ENCODE measurements around the gene JMJD7.

DNA sequence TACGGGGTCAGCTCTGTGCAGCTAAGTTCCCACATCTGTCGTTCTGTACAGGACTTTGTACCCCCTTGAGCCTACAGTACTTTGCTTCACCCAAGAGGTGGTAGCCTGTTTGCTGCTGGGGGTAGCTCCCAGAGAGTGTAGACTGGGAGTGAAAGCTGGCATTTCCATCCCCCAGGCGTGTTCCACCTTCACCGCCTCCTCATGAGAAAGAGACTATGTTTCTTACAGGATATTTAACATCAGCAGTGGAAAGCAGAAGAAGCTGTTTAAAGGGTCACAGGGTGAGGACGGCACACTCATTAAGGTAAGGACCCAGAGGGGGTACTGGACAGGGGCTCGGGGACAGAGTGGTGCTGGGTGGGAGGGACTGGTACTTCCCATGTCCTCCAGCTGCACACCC, 10.1 kb upstream of the JMJD7 start:
- TF ChIP-seq, protein P1, sequence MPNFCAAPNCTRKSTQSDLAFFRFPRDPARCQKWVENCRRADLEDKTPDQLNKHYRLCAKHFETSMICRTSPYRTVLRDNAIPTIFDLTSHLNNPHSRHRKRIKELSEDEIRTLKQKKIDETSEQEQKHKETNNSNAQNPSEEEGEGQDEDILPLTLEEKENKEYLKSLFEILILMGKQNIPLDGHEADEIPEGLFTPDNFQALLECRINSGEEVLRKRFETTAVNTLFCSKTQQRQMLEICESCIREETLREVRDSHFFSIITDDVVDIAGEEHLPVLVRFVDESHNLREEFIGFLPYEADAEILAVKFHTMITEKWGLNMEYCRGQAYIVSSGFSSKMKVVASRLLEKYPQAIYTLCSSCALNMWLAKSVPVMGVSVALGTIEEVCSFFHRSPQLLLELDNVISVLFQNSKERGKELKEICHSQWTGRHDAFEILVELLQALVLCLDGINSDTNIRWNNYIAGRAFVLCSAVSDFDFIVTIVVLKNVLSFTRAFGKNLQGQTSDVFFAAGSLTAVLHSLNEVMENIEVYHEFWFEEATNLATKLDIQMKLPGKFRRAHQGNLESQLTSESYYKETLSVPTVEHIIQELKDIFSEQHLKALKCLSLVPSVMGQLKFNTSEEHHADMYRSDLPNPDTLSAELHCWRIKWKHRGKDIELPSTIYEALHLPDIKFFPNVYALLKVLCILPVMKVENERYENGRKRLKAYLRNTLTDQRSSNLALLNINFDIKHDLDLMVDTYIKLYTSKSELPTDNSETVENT (CRISPR knock-in tag; IDR thresholded peaks at IDR 0.05) = no peak
- TF ChIP-seq SP1 (CRISPR knock-in tag; IDR thresholded peaks at IDR 0.05) (no peak), MXI1 (IDR thresholded peaks at IDR 0.05; ENCODE audit: low read depth, low read length) (no peak), RCOR1 (IDR thresholded peaks at IDR 0.05; ENCODE audit: borderline replicate concordance in 1 of 2, low read depth in 2 of 2, low read length in 2 of 2) (no peak), CCNT2 (IDR thresholded peaks at IDR 0.05; ENCODE audit: borderline replicate concordance, extremely low read depth, insufficient read length, low read depth, low read length) (no peak), TEAD1 (CRISPR knock-in tag; IDR thresholded peaks at IDR 0.05) (no peak), YY1 (IDR thresholded peaks at IDR 0.05; ENCODE audit: borderline replicate concordance in 1 of 3, control insufficient read depth in 1 of 3, extremely low read depth in 1 of 3, insufficient read depth in 3 of 3, insufficient read length in 1 of 3, insufficient replicate concordance in 2 of 3, low read depth in 1 of 3, low read length in 2 of 3) (no peak), ZNF311 (CRISPR knock-in tag; IDR thresholded peaks at IDR 0.05) (no peak), ETV6 (IDR thresholded peaks at IDR 0.05; ENCODE audit: borderline replicate concordance in 1 of 2, low read depth in 2 of 2, low read length in 1 of 2) (no peak), ETV6 (CRISPR knock-in tag; IDR thresholded peaks at IDR 0.05; ENCODE audit: borderline replicate concordance) (no peak), NRF1 (conservative IDR thresholded peaks at IDR 0.05 in 1 of 2, IDR thresholded peaks at IDR 0.05 in 1 of 2) (no peak), ZEB2 (IDR thresholded peaks at IDR 0.05) (no peak)
- TF ChIP-seq, protein P2, sequence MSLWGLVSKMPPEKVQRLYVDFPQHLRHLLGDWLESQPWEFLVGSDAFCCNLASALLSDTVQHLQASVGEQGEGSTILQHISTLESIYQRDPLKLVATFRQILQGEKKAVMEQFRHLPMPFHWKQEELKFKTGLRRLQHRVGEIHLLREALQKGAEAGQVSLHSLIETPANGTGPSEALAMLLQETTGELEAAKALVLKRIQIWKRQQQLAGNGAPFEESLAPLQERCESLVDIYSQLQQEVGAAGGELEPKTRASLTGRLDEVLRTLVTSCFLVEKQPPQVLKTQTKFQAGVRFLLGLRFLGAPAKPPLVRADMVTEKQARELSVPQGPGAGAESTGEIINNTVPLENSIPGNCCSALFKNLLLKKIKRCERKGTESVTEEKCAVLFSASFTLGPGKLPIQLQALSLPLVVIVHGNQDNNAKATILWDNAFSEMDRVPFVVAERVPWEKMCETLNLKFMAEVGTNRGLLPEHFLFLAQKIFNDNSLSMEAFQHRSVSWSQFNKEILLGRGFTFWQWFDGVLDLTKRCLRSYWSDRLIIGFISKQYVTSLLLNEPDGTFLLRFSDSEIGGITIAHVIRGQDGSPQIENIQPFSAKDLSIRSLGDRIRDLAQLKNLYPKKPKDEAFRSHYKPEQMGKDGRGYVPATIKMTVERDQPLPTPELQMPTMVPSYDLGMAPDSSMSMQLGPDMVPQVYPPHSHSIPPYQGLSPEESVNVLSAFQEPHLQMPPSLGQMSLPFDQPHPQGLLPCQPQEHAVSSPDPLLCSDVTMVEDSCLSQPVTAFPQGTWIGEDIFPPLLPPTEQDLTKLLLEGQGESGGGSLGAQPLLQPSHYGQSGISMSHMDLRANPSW (CRISPR knock-in tag; IDR thresholded peaks at IDR 0.05) = no peak
- TF ChIP-seq, protein P3, sequence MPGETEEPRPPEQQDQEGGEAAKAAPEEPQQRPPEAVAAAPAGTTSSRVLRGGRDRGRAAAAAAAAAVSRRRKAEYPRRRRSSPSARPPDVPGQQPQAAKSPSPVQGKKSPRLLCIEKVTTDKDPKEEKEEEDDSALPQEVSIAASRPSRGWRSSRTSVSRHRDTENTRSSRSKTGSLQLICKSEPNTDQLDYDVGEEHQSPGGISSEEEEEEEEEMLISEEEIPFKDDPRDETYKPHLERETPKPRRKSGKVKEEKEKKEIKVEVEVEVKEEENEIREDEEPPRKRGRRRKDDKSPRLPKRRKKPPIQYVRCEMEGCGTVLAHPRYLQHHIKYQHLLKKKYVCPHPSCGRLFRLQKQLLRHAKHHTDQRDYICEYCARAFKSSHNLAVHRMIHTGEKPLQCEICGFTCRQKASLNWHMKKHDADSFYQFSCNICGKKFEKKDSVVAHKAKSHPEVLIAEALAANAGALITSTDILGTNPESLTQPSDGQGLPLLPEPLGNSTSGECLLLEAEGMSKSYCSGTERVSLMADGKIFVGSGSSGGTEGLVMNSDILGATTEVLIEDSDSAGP (CRISPR knock-in tag; IDR thresholded peaks at IDR 0.05) = no peak
- TF ChIP-seq, protein P4, sequence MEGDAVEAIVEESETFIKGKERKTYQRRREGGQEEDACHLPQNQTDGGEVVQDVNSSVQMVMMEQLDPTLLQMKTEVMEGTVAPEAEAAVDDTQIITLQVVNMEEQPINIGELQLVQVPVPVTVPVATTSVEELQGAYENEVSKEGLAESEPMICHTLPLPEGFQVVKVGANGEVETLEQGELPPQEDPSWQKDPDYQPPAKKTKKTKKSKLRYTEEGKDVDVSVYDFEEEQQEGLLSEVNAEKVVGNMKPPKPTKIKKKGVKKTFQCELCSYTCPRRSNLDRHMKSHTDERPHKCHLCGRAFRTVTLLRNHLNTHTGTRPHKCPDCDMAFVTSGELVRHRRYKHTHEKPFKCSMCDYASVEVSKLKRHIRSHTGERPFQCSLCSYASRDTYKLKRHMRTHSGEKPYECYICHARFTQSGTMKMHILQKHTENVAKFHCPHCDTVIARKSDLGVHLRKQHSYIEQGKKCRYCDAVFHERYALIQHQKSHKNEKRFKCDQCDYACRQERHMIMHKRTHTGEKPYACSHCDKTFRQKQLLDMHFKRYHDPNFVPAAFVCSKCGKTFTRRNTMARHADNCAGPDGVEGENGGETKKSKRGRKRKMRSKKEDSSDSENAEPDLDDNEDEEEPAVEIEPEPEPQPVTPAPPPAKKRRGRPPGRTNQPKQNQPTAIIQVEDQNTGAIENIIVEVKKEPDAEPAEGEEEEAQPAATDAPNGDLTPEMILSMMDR (IDR thresholded peaks at IDR 0.05 in 2 of 3, conservative IDR thresholded peaks at IDR 0.05 in 1 of 3; ENCODE audit: insufficient read depth in 2 of 3, low read depth in 1 of 3, low read length in 3 of 3) = no peak
